Immature natural killer cell (primary cell): ENCODE data around the gene RPS29. TPM values are rescaled to one million over a fixed set of nuclear protein-coding genes. Genes with fewer than 3 reads are reported as not detected.

ENCODE experiments used
- DNase-seq, 3 donors: peaks; one replicate each; pipeline ENCODE4 v3.0.0; 2022; ENCODE audit warnings: mixed read lengths in 1 of 3
- H3K27ac Mint-ChIP-seq, 6 donors: one replicate each; pipeline ENCODE4 v1.8.0; 2020; ENCODE audit warnings: mixed read lengths in 6 of 6, mild to moderate bottlenecking in 5 of 6, inconsistent platforms in 4 of 6, moderate library complexity in 3 of 6
- H3K27me3 Mint-ChIP-seq, 3 donors: one replicate each; pipeline ENCODE4 v1.8.0; 2020 to 2021; ENCODE audit warnings: low read depth in 3 of 3, mild to moderate bottlenecking in 3 of 3, mixed read lengths in 3 of 3, moderate library complexity in 3 of 3, inconsistent platforms in 1 of 3
- H3K36me3 Mint-ChIP-seq, 3 donors: one replicate each; pipeline ENCODE4 v1.8.0; 2020; ENCODE audit warnings: mixed read lengths in 3 of 3, inconsistent platforms in 2 of 3, mild to moderate bottlenecking in 2 of 3
- H3K4me1 Mint-ChIP-seq, 2 donors: one replicate each; pipeline ENCODE4 v1.8.0; 2020; ENCODE audit warnings: inconsistent platforms in 2 of 2, mild to moderate bottlenecking in 2 of 2, mixed read lengths in 2 of 2, moderate library complexity in 1 of 2
- H3K4me3 Mint-ChIP-seq, 5 donors: one replicate each; pipeline ENCODE4 v1.8.0; 2020; ENCODE audit warnings: mild to moderate bottlenecking in 5 of 5, mixed read lengths in 5 of 5, inconsistent platforms in 3 of 5, moderate library complexity in 3 of 5
- H3K9me3 Mint-ChIP-seq, 6 donors: one replicate each; pipeline ENCODE4 v1.8.0; 2020; ENCODE audit warnings: mild to moderate bottlenecking in 6 of 6, mixed read lengths in 6 of 6, inconsistent platforms in 4 of 6, moderate library complexity in 3 of 6
- polyA plus RNA-seq, 3 donors: library from polyadenylated mRNA; unstranded; fragments of 300-500 nt; fragmentation: Illumina TruSeq; gene quantifications; one replicate each; pipeline ENCODE4 v1.2.3, GENCODE V29; 2021

The RPS29 gene
- polyA plus RNA-seq, 3 donors from 2014 or later, result 2,323 to 7,295 (median 3,604) TPM

- Mint-ChIP-seq H3K36me3 (peaks cover 3 to 9% (median 9%) of the 10 kb centered on the region in 3 donors), H3K9me3 (no peaks in the 10 kb centered on the region), H3K27ac (peak overlapping the region; percentile 73 to 100 (median 97)), H3K4me1 (peaks cover 45 to 50% of the 10 kb centered on the region in 2 donors), H3K4me3 (peak overlapping the region; percentile 3 to 98 (median 56)), H3K27me3 (peaks cover 8 to 13% (median 11%) of the 10 kb centered on the region in 3 donors)
- DNase-seq, result no peak
Observed at GRCh38 chr14:49617852-49618519, 31.8 kb upstream of the RPS29 start.

GRCh38 chr14:49615776-49616175 lies 29.6 kb upstream of the RPS29 start:
- H3K27ac Mint-ChIP-seq, result peak overlapping the region in 5 of 6 donors; percentile 28 to 67 (median 55)
- DNase-seq, result no peak
- H3K4me3 Mint-ChIP-seq, result no peak overlapping the region
- peaks cover 27 to 33% of the 10 kb centered on the region in 2 donors for H3K4me1 Mint-ChIP-seq
- peaks cover 5 to 11% (median 9%) of the 10 kb centered on the region in 3 donors for H3K27me3 Mint-ChIP-seq
- H3K9me3 Mint-ChIP-seq, result no peaks in the 10 kb centered on the region
- H3K36me3 Mint-ChIP-seq, result peaks cover 3 to 9% (median 9%) of the 10 kb centered on the region in 3 donors

GRCh38 chr14:49614196-49614595 lies 28.0 kb upstream of the RPS29 start:
- Mint-ChIP-seq H3K4me1 (peaks cover 15 to 20% of the 10 kb centered on the region in 2 donors), H3K4me3 (no peak overlapping the region), H3K27me3 (peaks cover 0 to 2% (median 2%) of the 10 kb centered on the region in 3 donors), H3K36me3 (peaks cover 3 to 9% (median 9%) of the 10 kb centered on the region in 3 donors), H3K9me3 (no peaks in the 10 kb centered on the region), H3K27ac (no peak overlapping the region)
- no peak for DNase-seq

- H3K27me3 Mint-ChIP-seq, result peaks cover 0 to 2% (median 0%) of the 10 kb centered on the region in 3 donors
- peaks cover 2 to 4% of the 10 kb centered on the region in 2 donors for H3K4me1 Mint-ChIP-seq
- H3K27ac Mint-ChIP-seq, result no peak overlapping the region
- H3K36me3 Mint-ChIP-seq, result peaks cover 0 to 6% (median 3%) of the 10 kb centered on the region in 3 donors
- no peak overlapping the region for H3K4me3 Mint-ChIP-seq
- no peaks in the 10 kb centered on the region for H3K9me3 Mint-ChIP-seq
- no peak for DNase-seq
Observed at GRCh38 chr14:49612671-49613070, 26.5 kb upstream of the RPS29 start.

GRCh38 chr14:49612251-49612650 lies 26.1 kb upstream of the RPS29 start:
- peaks cover 0 to 2% (median 0%) of the 10 kb centered on the region in 3 donors for H3K27me3 Mint-ChIP-seq
- peaks cover 0 to 4% (median 3%) of the 10 kb centered on the region in 3 donors for H3K36me3 Mint-ChIP-seq
- no peak overlapping the region for H3K27ac Mint-ChIP-seq
- DNase-seq, result no peak
- H3K9me3 Mint-ChIP-seq, result no peaks in the 10 kb centered on the region
- H3K4me3 Mint-ChIP-seq, result no peak overlapping the region
- H3K4me1 Mint-ChIP-seq, result peaks cover 0 to under 1% of the 10 kb centered on the region in 2 donors

GRCh38 chr14:49607583-49607982 lies 21.4 kb upstream of the RPS29 start:
- H3K9me3 Mint-ChIP-seq, result no peaks in the 10 kb centered on the region
- no peak overlapping the region for H3K4me3 Mint-ChIP-seq
- peaks cover 3 to 11% (median 9%) of the 10 kb centered on the region in 3 donors for H3K36me3 Mint-ChIP-seq
- H3K27ac Mint-ChIP-seq, result no peak overlapping the region
- H3K4me1 Mint-ChIP-seq, result peaks cover 0 to 4% of the 10 kb centered on the region in 2 donors
- DNase-seq, result no peak
- H3K27me3 Mint-ChIP-seq, result peaks cover 0 to 2% (median 0%) of the 10 kb centered on the region in 3 donors

GRCh38 chr14:49598485-49599300 lies 12.5 kb upstream of the RPS29 start, which contains the start of gene LRR1:
LRR1 (plus strand) TSS chr14:49598940; CDS start chr14:49599021, 81 bp downstream.
- Mint-ChIP-seq H3K4me3 (peak within 1 kb of the TSS; percentile 96 to 99 (median 97)), H3K27ac (peak within 1 kb of the TSS; percentile 96 to 100 (median 98)), H3K4me1 (peaks cover 32 to 34% of the 10 kb centered on the region in 2 donors), H3K27me3 (peaks cover 0 to 14% (median 6%) of the 10 kb centered on the region in 3 donors), H3K9me3 (no peaks in the 10 kb centered on the region), H3K36me3 (no peaks in the 10 kb centered on the region)
- DNase-seq, result peak; percentile 87 to 91 (median 90)

GRCh38 chr14:49598189-49598484 lies 12.0 kb upstream of the RPS29 start:
- Mint-ChIP-seq H3K27me3 (peaks cover 0 to 14% (median 6%) of the 10 kb centered on the region in 3 donors), H3K4me3 (peak overlapping the region; percentile 96 to 99 (median 97)), H3K9me3 (no peaks in the 10 kb centered on the region), H3K36me3 (no peaks in the 10 kb centered on the region), H3K27ac (peak overlapping the region; percentile 96 to 100 (median 98)), H3K4me1 (peaks cover 32 to 34% of the 10 kb centered on the region in 2 donors)
- DNase-seq, result no peak

- no peak for DNase-seq
Observed at GRCh38 chr14:49594347-49595091, 8.3 kb upstream of the RPS29 start.

GRCh38 chr14:49593016-49593415 lies 6.8 kb upstream of the RPS29 start:
- H3K4me1 Mint-ChIP-seq, result peaks cover 9 to 11% of the 10 kb centered on the region in 2 donors
- DNase-seq, result no peak
- no peaks in the 10 kb centered on the region for H3K36me3 Mint-ChIP-seq
- H3K27me3 Mint-ChIP-seq, result peaks cover 0 to 3% (median under 1%) of the 10 kb centered on the region in 3 donors
- H3K4me3 Mint-ChIP-seq, result no peak overlapping the region
- H3K27ac Mint-ChIP-seq, result no peak overlapping the region
- H3K9me3 Mint-ChIP-seq, result no peaks in the 10 kb centered on the region

More at GRCh38 chr14:49594347-49595091, 8.3 kb upstream of the RPS29 start:
- H3K27ac Mint-ChIP-seq, result no peak overlapping the region
- H3K36me3 Mint-ChIP-seq, result no peaks in the 10 kb centered on the region
- H3K4me1 Mint-ChIP-seq, result peaks cover 15 to 25% of the 10 kb centered on the region in 2 donors
- H3K4me3 Mint-ChIP-seq, result no peak overlapping the region
- no peaks in the 10 kb centered on the region for H3K9me3 Mint-ChIP-seq
- H3K27me3 Mint-ChIP-seq, result peaks cover 0 to 10% (median 10%) of the 10 kb centered on the region in 3 donors

- peaks cover 0 to 3% (median 0%) of the 10 kb centered on the region in 6 donors for H3K9me3 Mint-ChIP-seq
- peaks cover 32 to 34% of the 10 kb centered on the region in 2 donors for H3K4me1 Mint-ChIP-seq
- H3K4me3 Mint-ChIP-seq, result no peak overlapping the region
- peaks cover 13 to 22% (median 21%) of the 10 kb centered on the region in 3 donors for H3K27me3 Mint-ChIP-seq
- no peak overlapping the region for H3K27ac Mint-ChIP-seq
- DNase-seq, result no peak
- H3K36me3 Mint-ChIP-seq, result peaks cover 0 to 4% (median 3%) of the 10 kb centered on the region in 3 donors
Observed at GRCh38 chr14:49589387-49589786, 3.2 kb upstream of the RPS29 start.

- Mint-ChIP-seq H3K27ac (peak overlapping the region; percentile 93 to 99 (median 94)), H3K4me3 (peak overlapping the region; percentile 90 to 99 (median 93)), H3K36me3 (peaks cover 0 to 21% (median 14%) of the 10 kb centered on the region in 3 donors), H3K27me3 (peaks cover 13 to 26% (median 22%) of the 10 kb centered on the region in 3 donors), H3K4me1 (peaks cover 55 to 59% of the 10 kb centered on the region in 2 donors), H3K9me3 (peaks cover 0 to 3% (median 0%) of the 10 kb centered on the region in 6 donors)
- DNase-seq, result peak in 2 of 3 donors; percentile 74 to 78
Observed at GRCh38 chr14:49586673-49587460, 687 bp upstream of the RPS29 start.
